Endometrial microvascular endothelial cells (primary cell): ENCODE measurements around the gene GBE1. TPM values are rescaled to one million over a fixed set of nuclear protein-coding genes. Genes with fewer than 3 reads are reported as not detected.
"Not testable (repeated sequence)": the region's sequence is repeated elsewhere in the genome, so short reads cannot be mapped to it uniquely, and the experiment has no call there.

Experiments used
- in situ Hi-C: cut with HindIII; loops from 2 replicates; pipeline ENCODE4 v1.10.0; 2017; ENCODE audit warnings: low sequenced_read_pairs, low pct_unique_long_range_greater_than_20kb; ENCODE audit errors: inconsistent ontology term
- total RNA-seq: library from RNA; depleted of rRNA; stranded (reverse); fragments of >200 nt; gene quantifications from one replicate; pipeline ENCODE4 v1.2.3, GENCODE V29; 2015; ENCODE audit errors: inconsistent ontology term

The GBE1 gene
- total RNA-seq, 1 donor from 2014 or later: 117 TPM

DNA sequence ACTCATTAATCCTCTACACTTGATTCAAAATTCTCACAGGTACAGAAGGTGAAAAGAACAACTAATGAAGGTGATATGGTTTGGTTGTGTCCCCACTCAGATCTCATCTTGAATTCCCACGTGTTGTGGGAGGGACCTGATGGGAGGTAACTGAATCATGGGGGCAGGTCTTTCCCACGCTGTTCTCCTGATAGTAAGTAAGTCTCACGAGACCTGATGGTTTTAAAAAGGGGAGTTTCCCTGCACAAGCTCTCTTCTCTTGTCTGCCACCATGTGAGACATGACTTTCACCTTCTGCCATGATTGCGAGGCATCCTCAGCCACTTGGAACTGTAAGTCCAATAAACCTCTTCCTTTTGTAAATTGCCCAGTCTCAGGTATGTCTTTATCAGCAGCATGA lies 2.7 kb downstream of the GBE1 start:
- in situ Hi-C loops: not testable (repeated sequence)

DNA sequence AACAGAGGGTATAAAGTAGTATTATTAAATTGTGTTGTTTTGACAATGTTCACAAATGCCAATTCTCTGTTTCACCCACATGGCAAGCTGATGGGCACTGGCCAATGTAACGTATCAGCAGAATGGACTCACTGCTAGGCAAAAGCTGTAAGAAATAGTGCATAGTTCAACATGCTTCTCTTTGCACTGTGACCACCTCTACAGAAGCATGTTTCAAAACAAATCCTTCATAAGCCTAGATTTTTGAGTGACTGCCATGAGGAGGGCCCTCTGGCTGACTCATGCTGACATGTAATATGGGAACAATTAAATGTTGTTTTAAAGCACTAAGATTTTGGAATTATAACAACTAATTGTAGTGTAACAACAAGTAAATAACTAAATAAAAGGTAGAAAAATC lies 3.2 kb downstream of the GBE1 start:
- in situ Hi-C loops: no loop called here

DNA sequence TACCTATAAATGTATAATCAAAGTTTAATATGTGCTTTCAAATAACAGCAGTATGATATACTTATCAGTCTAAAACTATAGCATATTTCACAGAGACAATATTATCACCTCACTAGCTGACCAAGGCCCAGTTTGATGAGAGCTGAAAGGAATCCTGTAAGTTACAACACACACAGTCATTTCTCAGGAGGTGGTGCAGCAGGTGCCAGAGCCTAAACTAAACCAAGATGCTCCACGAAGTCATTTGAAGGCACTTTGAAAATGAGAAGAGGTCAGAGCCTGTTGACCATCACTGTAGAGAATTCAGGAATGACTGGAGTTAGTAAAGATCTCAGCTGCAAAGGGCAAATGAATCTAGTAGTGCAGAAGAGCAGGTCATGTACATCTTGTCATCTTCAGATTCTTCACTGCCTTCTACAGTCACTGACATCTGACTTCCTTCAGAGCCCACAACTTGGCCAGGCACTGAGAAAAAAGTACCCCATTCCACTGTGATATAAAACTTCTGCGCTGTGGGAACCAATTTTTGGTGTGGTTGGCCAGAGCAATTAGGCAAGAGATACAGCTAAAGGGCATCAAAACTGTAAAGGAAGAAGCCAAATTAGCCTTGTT lies 7.9 kb downstream of the GBE1 start:
- in situ Hi-C loops: no loop called here

DNA sequence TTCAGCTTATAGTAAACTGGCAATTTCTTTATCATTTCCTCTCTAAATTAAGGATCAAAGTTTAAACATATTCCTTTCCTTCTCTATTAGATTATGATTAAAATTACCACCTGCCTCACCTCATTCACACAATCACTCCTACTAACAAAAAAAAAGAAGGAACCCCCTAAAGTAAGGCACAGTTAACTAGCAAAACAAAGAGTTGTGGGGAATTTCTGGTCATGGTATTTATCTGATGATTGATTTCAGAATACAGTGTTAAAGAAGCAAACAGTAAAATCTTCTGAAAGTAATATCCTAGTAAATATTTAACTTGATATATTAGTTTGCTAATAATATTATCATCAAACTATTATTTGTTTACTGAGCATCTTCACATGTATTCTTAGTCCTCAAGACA lies 8.8 kb downstream of the GBE1 start:
- in situ Hi-C loops: no loop called here

DNA sequence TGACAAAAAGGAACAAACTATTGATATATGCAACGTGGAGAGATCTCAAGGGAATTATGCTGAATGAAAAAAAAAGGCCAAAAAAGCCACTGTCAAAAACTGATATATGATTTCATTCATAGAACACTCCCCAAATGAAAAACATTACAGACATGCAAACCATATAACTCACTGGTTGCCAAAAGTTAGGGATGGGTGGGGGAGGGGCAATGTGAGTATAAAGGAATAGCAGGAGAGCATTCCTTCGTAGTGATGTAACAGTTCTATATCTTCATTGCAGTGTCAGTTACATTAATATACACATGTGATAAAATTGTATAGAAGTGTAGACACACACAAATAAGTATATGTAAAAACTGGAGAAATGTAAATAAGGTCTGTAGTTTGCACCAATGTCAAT lies 12.2 kb downstream of the GBE1 start:
- in situ Hi-C loops: no loop called here

DNA sequence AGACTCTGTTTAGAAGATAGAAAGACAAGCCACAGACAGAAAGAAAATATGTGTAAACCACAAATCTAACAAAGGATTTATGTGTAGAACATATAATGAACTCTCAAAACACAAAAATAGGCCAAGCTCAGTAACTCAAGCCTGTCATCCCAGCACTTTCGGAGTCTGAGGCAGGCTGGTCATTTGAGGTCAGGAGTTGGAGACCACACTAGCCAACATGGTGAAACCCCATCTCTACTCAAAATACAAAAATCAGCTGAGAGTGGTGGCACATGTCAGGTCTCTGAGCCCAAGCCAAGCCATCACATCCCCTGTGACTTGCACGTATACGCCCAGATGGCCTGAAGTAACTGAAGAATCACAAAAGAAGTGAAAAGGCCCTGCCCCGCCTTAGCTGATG lies 14.2 kb downstream of the GBE1 start:
- in situ Hi-C loops: not testable (repeated sequence)

DNA sequence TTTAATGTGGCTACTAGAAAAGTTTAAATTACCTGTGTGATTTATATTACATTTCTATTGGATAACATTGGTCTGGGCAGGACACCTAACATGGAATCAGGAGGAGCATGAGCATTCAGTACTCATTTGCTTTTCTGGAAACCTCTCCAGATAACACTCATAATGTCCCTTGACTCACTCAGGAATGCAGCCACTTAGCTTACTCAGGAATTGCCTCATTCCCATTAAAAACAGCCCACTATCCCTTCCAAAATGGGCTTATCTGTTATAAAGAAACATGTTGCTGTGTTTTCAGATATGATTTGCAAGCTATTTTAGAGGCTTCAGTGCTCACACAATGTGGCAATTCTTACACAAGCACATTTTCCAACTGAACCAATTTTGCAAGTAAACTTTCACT lies 17.1 kb downstream of the GBE1 start:
- in situ Hi-C loops: no loop called here

DNA sequence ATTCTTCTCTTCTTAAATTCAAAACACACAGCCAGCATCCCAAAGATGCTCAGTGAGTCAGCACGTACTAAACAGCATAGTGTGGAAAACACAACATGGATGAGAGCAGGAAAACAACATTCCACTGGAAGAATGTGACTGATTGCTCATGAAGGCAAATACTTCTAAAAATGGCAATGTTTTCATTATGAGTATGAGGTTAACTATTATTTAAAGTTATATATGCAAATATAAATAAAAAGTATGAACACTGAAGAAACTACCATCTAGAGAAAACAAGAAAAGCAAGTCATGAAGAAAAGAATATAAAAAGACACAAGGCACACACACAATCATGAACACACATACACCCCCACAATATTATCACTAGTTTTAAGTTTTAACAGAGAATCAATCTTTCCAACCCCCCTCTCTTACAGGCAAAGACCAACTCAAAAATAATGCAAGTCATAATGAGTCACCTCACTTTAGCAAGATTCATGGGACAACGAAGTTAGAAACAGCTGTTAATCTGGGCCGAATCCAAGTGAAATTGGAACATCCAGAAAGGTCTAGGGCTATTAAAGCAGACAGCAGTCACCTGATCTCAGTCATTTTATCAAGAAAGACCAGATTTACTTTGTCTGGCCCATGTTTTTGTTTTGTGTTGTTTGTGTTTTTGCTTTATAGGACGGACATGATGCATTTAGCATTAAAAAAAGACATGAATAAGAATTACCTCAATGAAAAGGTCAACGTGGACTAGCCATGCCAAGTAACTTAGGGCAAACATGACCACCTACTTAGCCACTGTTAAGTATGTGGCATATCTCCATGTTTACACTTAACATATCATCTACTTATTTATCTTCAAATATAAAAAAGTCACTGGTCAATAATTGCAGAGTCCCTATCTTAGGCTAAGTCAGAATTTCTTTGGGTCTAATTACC lies 18.1 kb downstream of the GBE1 start:
- in situ Hi-C loops: no loop called here

DNA sequence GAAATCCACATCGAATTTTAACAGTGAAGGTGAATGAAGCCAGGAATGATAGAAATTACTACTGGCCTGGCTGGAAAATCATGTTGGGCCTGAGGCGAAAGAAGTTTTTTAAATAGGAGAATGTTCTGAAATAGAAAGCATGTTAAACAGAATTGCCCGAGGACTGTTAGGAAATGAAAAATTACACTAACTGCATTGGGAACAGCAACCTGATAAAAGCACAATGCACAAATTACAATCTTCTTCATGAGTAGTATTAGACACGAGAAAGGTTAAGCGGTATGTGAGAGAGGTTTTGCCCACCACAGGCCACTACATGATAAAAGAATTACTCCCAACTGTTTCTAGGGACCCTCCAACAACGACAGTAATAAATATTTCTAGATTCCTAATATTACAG lies 18.9 kb downstream of the GBE1 start:
- in situ Hi-C loops: no loop called here

DNA sequence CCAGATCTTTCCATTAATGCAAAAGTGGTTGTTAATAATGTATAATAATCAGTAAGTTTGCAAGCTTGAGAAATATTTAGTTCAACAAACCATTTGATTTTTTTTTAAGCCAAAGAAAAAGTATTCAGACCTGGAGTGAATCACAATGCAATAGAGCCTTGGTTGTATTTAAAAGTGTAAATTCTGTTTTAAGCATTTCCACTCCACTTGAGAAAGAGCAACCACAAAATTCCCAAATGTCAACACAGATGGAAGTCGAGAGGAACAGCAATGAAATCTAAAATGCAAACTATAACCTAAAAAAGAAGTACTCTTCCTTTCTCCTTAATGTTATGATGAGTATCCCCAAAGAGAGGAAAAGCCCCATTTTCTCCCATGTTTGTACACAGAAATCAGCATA lies 20.2 kb downstream of the GBE1 start:
- in situ Hi-C loops: no loop called here

DNA sequence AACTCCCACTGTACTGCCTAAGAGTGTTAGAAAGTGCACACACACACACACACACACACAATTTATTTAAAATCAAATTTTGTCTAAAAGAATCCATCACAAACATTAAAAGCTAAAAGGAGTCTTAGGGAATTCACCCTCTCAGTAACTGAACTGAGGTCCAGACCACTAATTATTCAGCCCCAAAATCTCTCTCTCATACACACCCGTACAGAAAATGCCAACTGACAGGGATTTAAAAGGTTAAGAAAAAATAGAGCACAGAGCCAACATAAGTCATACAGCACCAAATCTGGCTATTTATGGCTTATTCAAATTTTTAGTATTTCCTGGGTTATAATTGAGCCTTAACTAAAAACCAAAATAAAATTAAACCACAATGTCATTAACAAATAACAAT lies 20.7 kb downstream of the GBE1 start:
- in situ Hi-C loops: no loop called here

DNA sequence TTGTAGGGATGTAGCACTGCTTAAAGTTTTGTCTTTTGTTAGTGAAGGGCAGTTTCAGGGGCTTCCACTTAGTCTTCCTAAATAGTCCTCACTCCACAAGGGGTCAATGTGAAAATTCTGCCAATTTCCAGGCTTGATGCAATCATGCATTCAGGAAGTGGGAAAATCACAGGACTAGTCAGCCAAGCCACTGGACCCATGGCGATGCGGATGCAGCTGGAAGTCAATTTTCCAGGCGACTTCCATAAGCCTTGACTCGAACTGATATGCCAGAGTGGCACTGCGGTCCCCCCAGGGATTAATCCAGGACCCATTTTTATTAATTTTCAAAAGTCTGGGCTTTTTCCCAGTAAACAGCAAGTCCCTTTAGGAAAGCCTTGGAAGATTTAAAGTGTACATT lies 26.1 kb downstream of the GBE1 start:
- in situ Hi-C loops: no loop called here

DNA sequence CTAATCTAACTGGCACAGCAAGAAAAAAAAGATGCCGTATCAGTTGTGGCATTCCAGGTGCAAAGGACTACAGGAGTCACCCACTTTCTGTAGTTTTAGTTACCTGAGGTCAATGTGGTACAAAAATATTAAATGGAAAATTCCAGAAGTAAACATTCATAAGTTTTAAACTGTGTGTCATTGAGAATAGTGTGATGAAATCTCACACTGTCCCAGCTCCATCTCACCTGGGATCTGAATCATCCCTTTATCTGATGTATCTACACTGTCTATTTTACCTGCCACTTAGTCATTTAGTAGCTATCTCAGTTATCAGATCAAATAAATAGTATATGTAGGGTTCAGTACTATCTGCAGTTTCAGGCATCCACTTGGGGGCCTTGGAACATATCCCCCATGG lies 26.7 kb downstream of the GBE1 start:
- in situ Hi-C loops: no loop called here

DNA sequence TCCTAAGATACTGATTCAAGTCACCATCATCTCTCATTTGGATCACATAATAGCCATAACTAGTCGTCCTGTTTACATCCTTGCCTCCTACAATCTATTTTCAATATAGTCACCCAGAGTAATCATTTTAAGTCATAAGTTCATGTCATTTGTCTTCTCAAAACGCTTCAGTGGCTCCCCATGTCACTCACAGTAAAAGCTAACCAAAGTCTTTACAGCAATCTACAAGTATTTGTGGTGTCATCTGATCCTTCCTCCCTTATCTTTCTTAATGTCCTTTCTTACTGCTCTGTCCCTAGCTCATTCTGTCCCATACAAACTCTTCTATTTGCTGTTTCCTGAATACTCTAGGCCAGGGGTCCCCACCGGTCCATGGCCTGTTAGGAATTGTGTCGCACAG lies 28.8 kb downstream of the GBE1 start:
- in situ Hi-C loops: no loop called here

DNA sequence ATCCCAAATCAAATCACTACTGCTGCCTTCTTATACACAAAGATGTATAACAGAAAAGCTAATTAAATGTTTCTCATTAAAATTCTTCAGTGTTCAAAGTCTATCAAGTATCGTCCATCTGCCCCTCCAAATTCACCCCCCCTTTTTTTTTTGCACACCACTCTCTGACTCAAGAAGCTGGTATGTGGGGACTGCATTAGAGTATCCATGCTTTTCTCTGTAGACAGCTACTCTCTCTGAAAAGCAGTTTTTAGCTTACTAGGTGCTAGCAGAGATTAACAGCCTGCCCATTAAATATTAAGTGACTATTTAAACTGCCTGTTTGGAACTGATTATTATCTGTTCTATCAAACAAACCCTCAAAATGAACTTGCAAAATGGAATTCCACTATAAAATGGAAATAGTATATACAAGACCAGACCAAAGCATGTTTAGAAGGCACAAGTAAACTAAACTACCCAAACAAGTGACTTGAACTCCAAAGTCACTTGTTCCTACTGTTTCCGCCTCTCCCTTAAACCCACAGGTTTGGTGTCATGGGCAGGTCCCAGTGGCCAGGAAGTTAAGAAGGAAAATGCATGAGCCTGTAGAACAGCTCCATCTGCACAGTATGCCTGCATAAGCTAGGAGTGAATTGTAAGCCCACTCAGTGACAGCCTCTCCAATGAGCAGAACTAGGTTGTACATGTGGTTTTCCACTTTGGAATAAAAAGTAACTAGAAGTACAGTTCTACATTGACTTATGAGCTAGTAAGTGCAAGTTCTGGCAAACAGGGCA lies 32.5 kb downstream of the GBE1 start:
- in situ Hi-C loops: no loop called here

DNA sequence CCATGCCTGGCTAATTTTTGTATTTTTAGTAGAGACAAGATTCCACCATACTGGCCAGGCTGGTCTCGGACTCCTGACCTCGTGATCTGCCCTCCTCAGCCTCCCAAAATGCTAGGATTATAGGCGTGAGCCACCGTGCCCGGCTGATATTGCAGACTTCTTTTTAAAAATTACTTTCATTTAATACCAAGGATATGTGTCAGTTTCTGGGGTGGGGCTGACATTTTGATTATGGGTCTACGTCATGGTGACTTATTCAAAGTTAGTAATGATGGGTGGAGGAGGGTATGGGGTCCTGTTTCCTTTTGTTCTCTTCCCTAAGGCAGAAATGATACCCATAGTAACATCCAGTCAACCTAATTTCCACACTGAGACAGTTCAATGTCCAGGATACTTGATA lies 34.7 kb downstream of the GBE1 start:
- in situ Hi-C loops: no loop called here

DNA sequence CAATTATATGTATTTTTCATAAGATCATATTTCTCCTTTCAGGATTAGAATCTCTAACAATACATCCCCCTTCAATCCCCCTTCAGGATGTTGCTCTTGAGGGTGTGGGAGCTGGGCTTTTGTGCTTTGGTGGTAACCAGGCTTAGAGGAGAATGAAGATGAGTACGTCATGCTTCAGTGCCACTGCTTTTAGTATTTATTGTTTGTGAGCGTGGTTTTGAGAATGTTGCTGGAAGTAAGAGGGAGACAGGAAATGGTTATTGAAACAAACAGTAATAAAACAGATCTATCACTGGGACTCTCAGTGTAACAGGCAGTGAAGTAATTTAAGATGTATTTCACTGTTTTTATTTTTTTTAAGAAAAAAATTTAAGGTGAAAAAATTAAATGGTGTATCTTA lies 35.3 kb downstream of the GBE1 start:
- in situ Hi-C loops: no loop called here

DNA sequence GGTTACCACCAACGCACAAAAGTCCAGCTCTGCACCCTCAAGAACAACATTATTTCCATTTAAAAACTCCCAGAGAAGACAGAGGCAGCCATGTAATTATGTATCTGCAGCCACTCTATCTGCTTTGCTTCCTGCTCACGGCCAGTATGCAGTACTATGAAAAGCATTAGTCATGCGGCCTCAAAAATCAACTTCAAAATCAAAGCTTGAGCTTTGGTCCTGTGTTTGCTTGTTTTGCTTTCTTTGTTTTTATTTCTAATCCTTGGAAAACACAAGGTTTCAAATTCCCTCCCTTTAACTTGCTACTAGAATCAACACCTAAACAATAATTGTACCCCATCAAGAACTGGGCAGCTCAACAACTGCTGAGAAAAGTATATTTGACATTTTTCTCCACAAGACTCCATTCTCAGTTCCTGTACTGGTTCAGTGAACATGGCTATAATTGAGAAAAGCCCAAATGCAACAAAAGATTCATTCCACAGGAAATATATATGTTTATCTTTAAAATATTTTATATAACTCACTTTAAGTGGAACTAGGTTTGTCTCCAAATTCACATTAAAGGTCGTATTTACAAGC lies 37.6 kb downstream of the GBE1 start:
- in situ Hi-C loops: no loop called here

DNA sequence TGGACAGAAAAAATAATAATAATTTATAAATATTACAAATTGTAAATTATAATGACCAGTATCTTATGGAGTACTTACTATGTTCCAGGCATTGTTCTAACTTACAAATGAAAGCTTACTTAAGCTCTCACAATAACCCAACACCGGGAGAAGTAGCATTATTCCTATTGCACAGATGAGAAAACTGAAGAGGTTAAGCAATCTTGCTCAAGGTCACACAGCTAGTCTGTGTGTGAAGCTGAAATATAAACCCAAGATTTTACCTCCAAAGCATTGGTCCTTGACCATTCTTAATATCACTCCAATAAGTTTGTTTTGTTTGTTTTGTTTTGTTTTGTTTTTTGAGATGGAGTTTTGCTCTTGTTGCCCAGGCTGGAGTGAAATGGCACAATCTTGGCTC lies 43.1 kb downstream of the GBE1 start:
- in situ Hi-C loops: no loop called here
